Esophagus squamous epithelium (tissue), 4 donors: ENCODE results near the gene OPCML.

Source experiments
- CTCF ChIP-seq, 6 experiments: fragments of 450-650 bp in 4 of 6; fragments of 200-600 bp in 2 of 6; sonication (generic) in 2 of 6; IDR thresholded peaks; one replicate each; pipeline ENCODE4 v1.5.1; 2016 to 2019; ENCODE audit warnings: antibody characterized with exemption in 6 of 6, mild to moderate bottlenecking in 4 of 6, moderate library complexity in 4 of 6
- POLR2A ChIP-seq, 4 donors: fragments of 450-650 bp; IDR thresholded peaks; one replicate each; pipeline ENCODE4 v1.6.1; 2017; ENCODE audit warnings: antibody characterized with exemption in 4 of 4, mild to moderate bottlenecking in 4 of 4, moderate library complexity in 3 of 4

DNA sequence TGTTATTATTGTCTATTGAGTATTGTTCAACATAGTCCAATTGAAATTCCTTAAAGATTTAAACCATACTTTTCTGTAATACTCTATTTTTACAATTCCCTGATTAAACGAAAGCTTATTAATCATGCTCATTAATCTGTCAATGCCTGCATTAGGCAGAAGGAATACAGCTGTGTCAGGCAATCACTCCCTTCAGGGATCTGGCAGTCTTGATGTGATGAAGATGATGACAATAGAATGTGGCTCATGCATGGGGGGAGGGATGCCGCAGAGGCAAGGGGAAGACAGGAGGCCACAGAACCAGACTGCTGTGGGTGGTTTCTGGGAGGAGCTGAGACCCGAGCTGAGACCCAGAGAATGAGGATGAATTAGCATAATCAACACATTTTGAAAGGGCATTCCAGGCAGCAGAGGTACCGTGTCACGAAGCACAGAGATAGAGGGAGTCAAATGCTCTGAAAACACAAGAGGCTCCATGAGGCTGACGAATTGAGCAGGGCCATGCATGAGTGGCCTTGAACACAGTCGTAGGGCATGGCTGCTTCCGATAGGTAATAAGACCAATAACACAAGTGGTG is 1075.5 kb downstream of the OPCML start:
- TF ChIP-seq POLR2A (IDR thresholded peaks at IDR 0.05), result no peak
- TF ChIP-seq CTCF (IDR thresholded peaks at IDR 0.05), result no peak
